Activated CD4-positive, alpha-beta T cell treated with anti-CD3 and anti-CD28 coated beads, Interleukin-2, amount 10 ng/mL, durations not matched to agents 24 days and 14 days (primary cell): ENCODE measurements around the gene ADSL. TPM values are rescaled to one million over a fixed set of nuclear protein-coding genes. Genes with fewer than 3 reads are reported as not detected.
A peak's percentile ranks its signal among the peaks of the same experiment; 100 is the strongest.

Experiments used
- DNase-seq: peaks from one replicate; pipeline ENCODE4 v3.0.0; 2022
- H3K27ac Mint-ChIP-seq: one replicate; pipeline ENCODE4 v1.8.0; 2022; ENCODE audit warnings: mild to moderate bottlenecking, mixed read lengths
- H3K27me3 Mint-ChIP-seq: one replicate; pipeline ENCODE4 v1.8.0; 2022; ENCODE audit warnings: mixed read lengths
- H3K36me3 Mint-ChIP-seq: one replicate; pipeline ENCODE4 v1.8.0; 2022; ENCODE audit warnings: low read depth, mild to moderate bottlenecking, mixed read lengths
- H3K4me1 Mint-ChIP-seq: one replicate; pipeline ENCODE4 v1.8.0; 2021; ENCODE audit warnings: mixed read lengths
- H3K4me3 Mint-ChIP-seq: one replicate; pipeline ENCODE4 v1.8.0; 2022; ENCODE audit warnings: mild to moderate bottlenecking, moderate library complexity, mixed read lengths
- H3K9me3 Mint-ChIP-seq: one replicate; pipeline ENCODE4 v1.8.0; 2021; ENCODE audit warnings: mixed read lengths
- intact Hi-C: fragments of 100-400 bp; cut with micrococcal nuclease; formaldehyde crosslinking; loops from one replicate; pipeline ENCODE4 v1.15.1; 2023
- total RNA-seq: library from RNA; stranded (reverse); gene quantifications from 2 replicates; pipeline ENCODE4 v1.2.3, GENCODE V29; 2022

Gene ADSL
- total RNA-seq, 1 donor from 2014 or later, result 172 TPM

DNA sequence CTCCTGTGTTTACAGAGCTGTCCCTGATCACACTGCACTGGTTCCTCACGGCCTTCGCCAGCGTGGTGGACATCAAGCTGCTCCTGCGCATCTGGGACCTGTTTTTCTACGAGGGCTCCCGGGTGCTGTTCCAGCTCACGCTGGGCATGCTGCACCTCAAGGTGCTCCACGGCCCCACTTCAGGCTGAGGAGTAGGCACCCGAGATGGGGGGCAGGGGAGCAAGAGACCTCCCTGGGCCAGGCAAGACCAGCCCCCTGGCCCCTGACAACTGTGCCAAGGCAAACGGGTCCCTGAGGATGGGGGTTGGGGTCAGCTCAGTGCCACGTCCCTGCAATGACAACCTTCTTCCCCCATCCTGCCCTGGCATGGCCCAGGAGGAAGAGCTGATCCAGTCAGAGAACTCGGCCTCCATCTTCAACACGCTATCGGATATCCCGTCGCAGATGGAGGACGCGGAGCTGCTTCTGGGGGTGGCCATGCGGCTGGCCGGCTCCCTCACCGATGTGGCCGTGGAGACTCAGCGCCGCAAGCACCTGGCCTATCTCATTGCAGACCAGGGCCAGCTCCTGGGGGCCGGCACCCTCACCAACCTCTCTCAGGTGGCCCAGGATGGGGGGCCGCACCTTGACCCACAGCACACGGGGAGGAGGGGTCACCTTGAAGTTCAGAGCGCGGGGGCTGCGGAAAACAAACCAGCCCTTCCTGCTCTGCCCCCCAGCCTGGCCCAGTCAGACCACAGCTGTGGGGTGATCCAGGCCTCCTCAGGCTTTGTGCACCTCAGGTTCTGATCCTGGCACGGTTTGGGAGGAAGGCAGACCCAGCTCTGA, 60.0 kb downstream of the ADSL start:
- intact Hi-C loops, result no loop called here
- no peak for DNase-seq
- Mint-ChIP-seq H3K9me3 (no peaks in the 10 kb centered on the region), H3K36me3 (peaks cover 42% of the 10 kb centered on the region), H3K27ac (no peak overlapping the region), H3K27me3 (no peaks in the 10 kb centered on the region), H3K4me3 (no peak overlapping the region), H3K4me1 (peaks cover 21% of the 10 kb centered on the region)

GRCh38 chr22:40407021-40407761, 60.9 kb downstream of the ADSL start:
- H3K36me3 Mint-ChIP-seq, result peaks cover 40% of the 10 kb centered on the region
- peaks cover 13% of the 10 kb centered on the region for H3K4me1 Mint-ChIP-seq
- no peak for DNase-seq
- no peak overlapping the region for H3K27ac Mint-ChIP-seq
- no peaks in the 10 kb centered on the region for H3K27me3 Mint-ChIP-seq
- no peak overlapping the region for H3K4me3 Mint-ChIP-seq
- no peaks in the 10 kb centered on the region for H3K9me3 Mint-ChIP-seq
- intact Hi-C loops, result no loop called here

GRCh38 chr22:40407831-40408717, 61.8 kb downstream of the ADSL start:
- DNase-seq, result no peak
- Mint-ChIP-seq H3K9me3 (no peaks in the 10 kb centered on the region), H3K36me3 (peaks cover 38% of the 10 kb centered on the region), H3K4me3 (no peak overlapping the region), H3K4me1 (peaks cover 9% of the 10 kb centered on the region), H3K27me3 (no peaks in the 10 kb centered on the region), H3K27ac (no peak overlapping the region)
- intact Hi-C loops, result no loop called here

GRCh38 chr22:40408718-40409612, 62.7 kb downstream of the ADSL start:
- Mint-ChIP-seq H3K4me1 (peaks cover 1% of the 10 kb centered on the region), H3K9me3 (no peaks in the 10 kb centered on the region), H3K4me3 (no peak overlapping the region), H3K36me3 (peaks cover 30% of the 10 kb centered on the region), H3K27ac (no peak overlapping the region), H3K27me3 (no peaks in the 10 kb centered on the region)
- intact Hi-C loops, result no loop called here
- no peak for DNase-seq

- H3K36me3 Mint-ChIP-seq, result peaks cover 31% of the 10 kb centered on the region
- H3K4me3 Mint-ChIP-seq, result no peak overlapping the region
- no peaks in the 10 kb centered on the region for H3K27me3 Mint-ChIP-seq
- no peaks in the 10 kb centered on the region for H3K9me3 Mint-ChIP-seq
- intact Hi-C loops, result no loop called here
- peaks cover 1% of the 10 kb centered on the region for H3K4me1 Mint-ChIP-seq
- no peak for DNase-seq
- no peak overlapping the region for H3K27ac Mint-ChIP-seq
These were observed 63.4 kb downstream of the ADSL start for GRCh38 chr22:40409613-40410113.

DNA sequence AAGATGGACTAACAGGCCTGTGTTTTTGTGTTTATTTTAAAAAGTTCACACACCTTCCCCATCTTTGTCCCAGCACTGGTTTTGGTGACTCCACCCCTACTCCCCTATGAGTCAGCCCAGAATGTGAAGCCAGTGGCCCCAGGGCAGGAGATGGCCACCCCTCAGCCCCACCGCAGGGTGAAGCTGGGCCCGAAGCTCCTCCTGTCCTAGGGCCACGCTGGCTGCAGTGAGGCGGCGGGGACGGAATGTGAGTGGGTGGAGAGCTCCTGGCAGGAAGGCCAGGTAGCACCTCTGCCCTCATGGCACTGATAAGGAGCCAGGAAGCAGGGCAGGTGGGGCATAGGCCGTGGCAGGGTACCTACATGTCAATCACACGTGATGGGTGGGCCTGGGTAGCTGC, 64.0 kb downstream of the ADSL start:
- no peaks in the 10 kb centered on the region for H3K9me3 Mint-ChIP-seq
- no peak for DNase-seq
- H3K36me3 Mint-ChIP-seq, result peaks cover 37% of the 10 kb centered on the region

GRCh38 chr22:40410731-40411505, 64.6 kb downstream of the ADSL start:
- Mint-ChIP-seq H3K4me1 (peaks cover 10% of the 10 kb centered on the region), H3K27ac (no peak overlapping the region), H3K36me3 (peaks cover 41% of the 10 kb centered on the region)

More for the DNA sequence above, 64.0 kb downstream of the ADSL start:
- no peaks in the 10 kb centered on the region for H3K27me3 Mint-ChIP-seq
- intact Hi-C loops, result no loop called here
- no peak overlapping the region for H3K4me3 Mint-ChIP-seq
- peaks cover 4% of the 10 kb centered on the region for H3K4me1 Mint-ChIP-seq
- no peak overlapping the region for H3K27ac Mint-ChIP-seq

GRCh38 chr22:40411506-40411861, 65.2 kb downstream of the ADSL start:
- DNase-seq, result no peak
- H3K4me3 Mint-ChIP-seq, result no peak overlapping the region
- intact Hi-C loops, result no loop called here
- no peak overlapping the region for H3K27ac Mint-ChIP-seq
- no peaks in the 10 kb centered on the region for H3K9me3 Mint-ChIP-seq
- H3K27me3 Mint-ChIP-seq, result no peaks in the 10 kb centered on the region
- peaks cover 45% of the 10 kb centered on the region for H3K36me3 Mint-ChIP-seq
- peaks cover 16% of the 10 kb centered on the region for H3K4me1 Mint-ChIP-seq

More at GRCh38 chr22:40410731-40411505, 64.6 kb downstream of the ADSL start:
- intact Hi-C loops, result no loop called here
- H3K9me3 Mint-ChIP-seq, result no peaks in the 10 kb centered on the region
- no peak overlapping the region for H3K4me3 Mint-ChIP-seq
- H3K27me3 Mint-ChIP-seq, result no peaks in the 10 kb centered on the region
- DNase-seq, result no peak

DNA sequence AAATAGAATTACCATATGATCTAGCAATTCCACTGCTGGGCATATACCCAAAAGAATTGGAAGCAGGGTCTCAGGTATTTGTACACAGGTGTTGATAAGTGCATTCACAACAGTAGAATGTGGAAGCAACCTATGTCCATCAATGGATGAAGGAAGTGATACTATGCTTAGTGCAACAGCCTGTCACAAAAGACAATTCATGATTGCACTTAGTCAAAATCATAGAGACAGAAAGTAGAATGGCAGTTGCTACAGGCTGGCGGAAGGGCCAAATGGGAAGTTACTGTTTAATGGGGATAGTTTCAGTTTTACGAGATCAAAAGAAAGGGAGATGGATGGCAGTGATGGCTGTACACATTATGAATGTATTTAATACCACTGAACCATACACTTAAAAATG, 66.1 kb downstream of the ADSL start:
- Mint-ChIP-seq H3K27me3 (no peaks in the 10 kb centered on the region), H3K4me1 (peaks cover 18% of the 10 kb centered on the region), H3K4me3 (no peak overlapping the region), H3K36me3 (peaks cover 44% of the 10 kb centered on the region), H3K9me3 (no peaks in the 10 kb centered on the region), H3K27ac (no peak overlapping the region)
- DNase-seq, result no peak
- intact Hi-C loops, result no loop called here

GRCh38 chr22:40413873-40414272, 67.6 kb downstream of the ADSL start:
- Mint-ChIP-seq H3K4me3 (no peak overlapping the region), H3K27me3 (no peaks in the 10 kb centered on the region), H3K36me3 (peaks cover 40% of the 10 kb centered on the region), H3K27ac (no peak overlapping the region), H3K9me3 (no peaks in the 10 kb centered on the region), H3K4me1 (peaks cover 18% of the 10 kb centered on the region)
- DNase-seq, result no peak
- intact Hi-C loops, result no loop called here

DNA sequence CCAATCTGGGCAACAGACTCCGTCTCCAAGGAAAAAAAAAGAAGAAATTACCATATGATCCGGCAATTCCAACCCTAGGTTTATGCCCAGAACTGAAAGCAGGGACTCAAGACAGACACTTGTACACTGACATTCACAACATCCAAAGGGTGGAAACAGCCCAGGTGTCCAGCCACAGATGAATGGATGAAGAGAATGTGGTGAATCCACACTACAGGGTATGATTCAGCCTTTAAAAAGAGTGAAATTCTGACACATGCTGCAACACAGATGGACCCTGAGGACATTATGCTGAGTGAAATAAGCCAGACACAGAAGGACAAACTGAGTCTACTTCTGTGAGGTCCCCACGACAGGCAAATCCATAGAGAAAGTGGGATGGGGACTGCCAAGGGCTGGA, 68.0 kb downstream of the ADSL start:
- H3K27ac Mint-ChIP-seq, result peak overlapping the region; percentile 50
- peaks cover 18% of the 10 kb centered on the region for H3K4me1 Mint-ChIP-seq
- peaks cover 40% of the 10 kb centered on the region for H3K36me3 Mint-ChIP-seq

GRCh38 chr22:40414838-40415505, 68.7 kb downstream of the ADSL start:
- peak overlapping the region; percentile 81 for H3K27ac Mint-ChIP-seq
- peaks cover 45% of the 10 kb centered on the region for H3K36me3 Mint-ChIP-seq
- no peaks in the 10 kb centered on the region for H3K9me3 Mint-ChIP-seq
- intact Hi-C loops, result no loop called here
- H3K4me1 Mint-ChIP-seq, result peaks cover 18% of the 10 kb centered on the region
- no peaks in the 10 kb centered on the region for H3K27me3 Mint-ChIP-seq
- no peak for DNase-seq
- no peak overlapping the region for H3K4me3 Mint-ChIP-seq

More for the DNA sequence above, 68.0 kb downstream of the ADSL start:
- Mint-ChIP-seq H3K4me3 (no peak overlapping the region), H3K27me3 (no peaks in the 10 kb centered on the region), H3K9me3 (no peaks in the 10 kb centered on the region)
- intact Hi-C loops, result no loop called here
- DNase-seq, result no peak
